ENCODE measurements around the gene ASAP2. TPM values are rescaled to one million over a fixed set of nuclear protein-coding genes. Genes with fewer than 3 reads are reported as not detected.

ASAP2 gene
- total RNA-seq, 4 donors from 2014 or later, result 22.0 to 54.6 (median 30.0) TPM

DNA sequence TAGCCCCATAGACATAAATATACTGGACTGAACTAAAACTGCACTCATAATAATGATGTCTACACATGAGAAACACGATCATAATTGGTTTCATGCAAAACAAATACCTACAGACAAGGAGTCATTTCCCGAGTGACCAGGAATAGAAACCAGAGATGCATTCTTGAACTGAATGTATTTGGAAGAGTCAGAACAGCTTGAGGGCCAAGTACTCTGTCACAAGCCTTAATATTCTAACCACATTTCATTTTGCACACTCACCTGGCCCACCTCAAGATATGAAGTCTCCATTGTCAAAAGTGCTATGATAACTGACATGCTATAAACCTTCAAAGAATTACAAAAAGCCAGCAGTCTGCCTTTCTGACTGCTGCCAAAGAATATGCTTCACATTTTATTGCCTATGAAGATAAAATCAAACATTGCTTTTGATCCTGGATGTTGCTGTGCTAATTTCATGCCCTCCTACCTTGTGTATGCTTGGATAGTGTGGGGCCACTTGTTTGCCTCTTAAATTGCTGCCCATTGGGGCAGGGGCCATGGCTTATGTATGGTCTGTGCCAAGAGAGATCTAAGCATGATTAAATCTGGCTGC, 18.9 kb upstream of the ASAP2 start:
- 54% methylated on average over 2 of the region's 2 CpGs for WGBS
- Histone ChIP-seq H3K27me3 (no peaks in the 10 kb centered on the region), H3K27ac (no peak overlapping the region), H3K36me3 (no peaks in the 10 kb centered on the region), H3K4me1 (peaks cover 22% of the 10 kb centered on the region), H3K9me3 (no peaks in the 10 kb centered on the region), H3K4me3 (no peak overlapping the region)
- no peak for DNase-seq (ENCODE audit: low spot score in 2 of 2)
- TF ChIP-seq, protein P1, sequence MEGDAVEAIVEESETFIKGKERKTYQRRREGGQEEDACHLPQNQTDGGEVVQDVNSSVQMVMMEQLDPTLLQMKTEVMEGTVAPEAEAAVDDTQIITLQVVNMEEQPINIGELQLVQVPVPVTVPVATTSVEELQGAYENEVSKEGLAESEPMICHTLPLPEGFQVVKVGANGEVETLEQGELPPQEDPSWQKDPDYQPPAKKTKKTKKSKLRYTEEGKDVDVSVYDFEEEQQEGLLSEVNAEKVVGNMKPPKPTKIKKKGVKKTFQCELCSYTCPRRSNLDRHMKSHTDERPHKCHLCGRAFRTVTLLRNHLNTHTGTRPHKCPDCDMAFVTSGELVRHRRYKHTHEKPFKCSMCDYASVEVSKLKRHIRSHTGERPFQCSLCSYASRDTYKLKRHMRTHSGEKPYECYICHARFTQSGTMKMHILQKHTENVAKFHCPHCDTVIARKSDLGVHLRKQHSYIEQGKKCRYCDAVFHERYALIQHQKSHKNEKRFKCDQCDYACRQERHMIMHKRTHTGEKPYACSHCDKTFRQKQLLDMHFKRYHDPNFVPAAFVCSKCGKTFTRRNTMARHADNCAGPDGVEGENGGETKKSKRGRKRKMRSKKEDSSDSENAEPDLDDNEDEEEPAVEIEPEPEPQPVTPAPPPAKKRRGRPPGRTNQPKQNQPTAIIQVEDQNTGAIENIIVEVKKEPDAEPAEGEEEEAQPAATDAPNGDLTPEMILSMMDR (IDR thresholded peaks at IDR 0.05), result no peak
- TF ChIP-seq POLR2A (IDR thresholded peaks at IDR 0.05) (no peak), POLR2AphosphoS5 (IDR thresholded peaks at IDR 0.05) (no peak), EP300 (IDR thresholded peaks at IDR 0.05) (no peak)

DNA sequence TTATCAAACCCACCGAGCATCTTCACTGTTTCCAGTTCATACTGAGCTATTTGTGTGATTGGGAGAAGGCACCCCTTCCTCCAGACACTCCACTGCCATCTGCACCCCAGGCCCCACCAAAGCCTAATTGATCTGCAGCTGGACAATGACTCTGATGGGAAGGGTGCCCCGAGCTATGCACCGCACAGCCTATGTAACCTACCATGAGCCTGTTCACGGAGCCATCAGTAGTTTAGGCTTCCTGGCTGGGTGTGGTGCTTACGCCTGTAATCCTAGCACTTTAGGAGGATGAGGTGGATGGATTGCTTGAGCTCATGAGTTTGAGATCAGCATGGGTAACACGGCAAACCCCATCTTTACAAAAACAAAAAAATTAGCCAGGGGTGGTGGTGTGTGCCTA, 17.8 kb upstream of the ASAP2 start:
- Histone ChIP-seq H3K4me3 (no peak overlapping the region), H3K27me3 (no peaks in the 10 kb centered on the region), H3K27ac (no peak overlapping the region), H3K4me1 (peaks cover 22% of the 10 kb centered on the region), H3K36me3 (no peaks in the 10 kb centered on the region), H3K9me3 (no peaks in the 10 kb centered on the region)
- WGBS, result 95% methylated on average over 6 of the region's 6 CpGs
- DNase-seq (ENCODE audit: low spot score in 2 of 2), result no peak
- no peak for TF ChIP-seq POLR2A (IDR thresholded peaks at IDR 0.05)
- TF ChIP-seq POLR2AphosphoS5 (IDR thresholded peaks at IDR 0.05), result no peak
- no peak for TF ChIP-seq EP300 (IDR thresholded peaks at IDR 0.05)
- TF ChIP-seq, protein P1 (IDR thresholded peaks at IDR 0.05), result no peak

DNA sequence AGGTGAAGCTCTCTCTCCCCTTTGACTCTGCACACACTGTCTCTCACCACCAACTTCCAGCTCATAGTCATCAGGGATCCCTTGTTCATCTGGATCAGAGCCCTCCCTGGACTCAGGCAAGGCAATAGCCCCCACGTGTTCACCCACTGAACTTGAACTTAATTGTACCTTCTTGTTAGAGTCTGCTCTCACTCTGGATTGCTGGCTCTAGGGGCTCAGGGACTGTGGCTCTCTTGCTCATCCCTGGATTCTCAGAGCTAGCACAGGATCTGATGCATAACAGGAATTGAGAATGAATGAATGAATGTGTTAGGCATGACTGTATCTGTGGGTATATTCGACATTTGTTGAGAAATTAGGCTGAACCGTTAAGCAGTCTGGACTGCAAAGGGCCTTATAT, 16.7 kb upstream of the ASAP2 start:
- H3K27ac ChIP-seq, result peak overlapping the region; percentile 14
- no peaks in the 10 kb centered on the region for H3K27me3 ChIP-seq
- H3K36me3 ChIP-seq, result no peaks in the 10 kb centered on the region
- peaks cover 22% of the 10 kb centered on the region for H3K4me1 ChIP-seq
- 90% methylated on average over 3 of the region's 3 CpGs for WGBS
- TF ChIP-seq EP300 (IDR thresholded peaks at IDR 0.05) (no peak), POLR2AphosphoS5 (IDR thresholded peaks at IDR 0.05) (no peak), POLR2A (IDR thresholded peaks at IDR 0.05) (no peak)
- TF ChIP-seq, protein P1 (IDR thresholded peaks at IDR 0.05), result no peak
- no peak for DNase-seq (ENCODE audit: low spot score in 2 of 2)
- no peaks in the 10 kb centered on the region for H3K9me3 ChIP-seq
- H3K4me3 ChIP-seq, result no peak overlapping the region

DNA sequence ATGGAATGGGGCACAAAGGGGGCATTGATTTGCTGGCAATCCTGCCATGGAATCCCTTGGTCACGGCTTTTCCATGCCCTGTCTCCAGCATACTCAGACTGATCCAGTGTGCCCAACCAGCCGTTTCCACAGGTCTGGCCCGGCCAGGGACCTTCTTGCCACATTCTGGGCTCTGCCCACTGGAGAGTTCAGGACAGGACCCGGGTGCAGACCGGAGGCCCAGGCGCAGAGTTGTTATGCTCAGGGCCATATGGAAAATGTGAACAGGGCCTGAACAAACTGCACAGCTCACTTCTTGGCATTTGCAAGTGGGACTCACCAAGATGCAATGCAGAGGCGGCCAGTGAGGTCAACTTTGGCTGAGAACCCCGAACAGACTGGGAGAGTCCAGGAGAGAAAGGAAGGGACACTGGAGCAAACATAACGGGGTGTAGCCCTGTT, 15.6 kb upstream of the ASAP2 start:
- no peak overlapping the region for H3K4me3 ChIP-seq
- H3K9me3 ChIP-seq, result no peaks in the 10 kb centered on the region
- H3K36me3 ChIP-seq, result no peaks in the 10 kb centered on the region
- no peaks in the 10 kb centered on the region for H3K27me3 ChIP-seq
- 57% methylated on average over 8 of the region's 9 CpGs for WGBS
- TF ChIP-seq, protein P1 (IDR thresholded peaks at IDR 0.05), result no peak
- TF ChIP-seq POLR2AphosphoS5 (IDR thresholded peaks at IDR 0.05), result peak in 2 of 3 donors; percentile 16 to 45
- H3K4me1 ChIP-seq, result peaks cover 22% of the 10 kb centered on the region
- peak overlapping the region; percentile 81 for H3K27ac ChIP-seq
- DNase-seq (ENCODE audit: low spot score in 2 of 2), result peak; percentile 89 to 90

DNA sequence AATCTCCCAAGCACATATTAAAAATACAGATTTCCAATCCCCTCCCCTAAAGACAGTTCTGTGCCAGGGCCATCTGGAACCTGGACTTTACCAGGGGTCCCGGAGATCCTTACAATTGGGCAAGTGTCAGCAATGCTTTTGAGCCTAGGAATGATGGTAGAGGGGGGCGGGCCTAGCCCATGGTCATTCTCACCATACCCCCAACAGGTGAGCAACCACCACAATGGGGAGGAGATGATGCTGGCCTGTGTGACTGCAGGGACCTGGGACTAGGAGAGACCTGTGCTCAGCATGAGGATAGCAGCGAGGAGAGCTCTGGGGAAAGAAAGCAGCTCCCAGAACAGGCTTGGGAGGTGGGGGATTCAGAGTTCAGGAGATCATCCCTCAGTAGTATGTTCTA, 13.9 kb upstream of the ASAP2 start:
- H3K9me3 ChIP-seq, result no peaks in the 10 kb centered on the region
- H3K27ac ChIP-seq, result peak overlapping the region; percentile 64
- DNase-seq (ENCODE audit: low spot score in 2 of 2), result no peak
- no peaks in the 10 kb centered on the region for H3K36me3 ChIP-seq
- H3K27me3 ChIP-seq, result no peaks in the 10 kb centered on the region
- H3K4me3 ChIP-seq, result no peak overlapping the region
- peaks cover 22% of the 10 kb centered on the region for H3K4me1 ChIP-seq
- TF ChIP-seq, protein P1 (IDR thresholded peaks at IDR 0.05), result no peak
- no peak for TF ChIP-seq POLR2AphosphoS5 (IDR thresholded peaks at IDR 0.05)
- TF ChIP-seq EP300 (IDR thresholded peaks at IDR 0.05), result no peak
- TF ChIP-seq POLR2A (IDR thresholded peaks at IDR 0.05), result no peak
- 93% methylated on average over 3 of the region's 3 CpGs for WGBS

Measured in suprapubic skin (tissue), 4 donors.